IMR-90 (cell line): ENCODE measurements around the gene CLCN4. TPM values are rescaled to one million over a fixed set of nuclear protein-coding genes. Genes with fewer than 3 reads are reported as not detected.

Source experiments
- ATAC-seq: fragments of 200-7000 bp; cut with Tn5 transposase; 2 replicates; pipeline ENCODE4 v1.9.1; 2020; ENCODE audit warnings: low read depth, mild to moderate bottlenecking, moderate library complexity
- BruUV-seq: library from RNA; stranded (reverse); fragments of 400-500 nt; replicated peaks from 2 replicates; lab custom pipeline; 2021; lab: Mats Ljungman, UMichigan
- CTCF ChIA-PET: fragments of 300-600 bp; formaldehyde crosslinking; extraction: SDS; loops from one replicate; lab custom pipeline; 2021; ENCODE audit warnings: antibody characterized with exemption; lab: Yijun Ruan, JAX
- POLR2A ChIA-PET: fragments of 300-600 bp; sonication (Branson Sonifier 250); formaldehyde crosslinking; loops from one replicate; lab custom pipeline; 2022; ENCODE audit warnings: antibody characterized with exemption; ENCODE audit not compliant: unreplicated experiment; lab: Charles Lee
- DNase-seq: peaks from one replicate; pipeline ENCODE4 v3.0.0; 2013
- H2AFZ ChIP-seq: replicated peaks from 2 replicates; pipeline ENCODE3; 2013; ENCODE audit warnings: low read length, mild to moderate bottlenecking; ENCODE audit not compliant: poor library complexity
- H2AK5ac ChIP-seq: 2 replicates; pipeline ENCODE4 v1.6.1; 2013; ENCODE audit warnings: low read depth, low read length, inconsistent platforms
- H2AK9ac ChIP-seq: replicated peaks from 2 replicates; pipeline ENCODE3; 2013; ENCODE audit warnings: mild to moderate bottlenecking, low read depth, low read length, moderate library complexity; ENCODE audit not compliant: poor library complexity
- H2BK120ac ChIP-seq: 2 replicates; pipeline ENCODE4 v1.6.1; 2013; ENCODE audit warnings: low read depth, low read length, inconsistent platforms
- H2BK15ac ChIP-seq: 3 replicates; pipeline ENCODE4 v1.6.1; 2013; ENCODE audit warnings: low read depth, low read length, inconsistent platforms
- H2BK20ac ChIP-seq: 2 replicates; pipeline ENCODE4 v1.6.1; 2013; ENCODE audit warnings: low read depth, mild to moderate bottlenecking, inconsistent platforms, low read length, moderate library complexity
- H2BK5ac ChIP-seq: 2 replicates; pipeline ENCODE4 v1.6.1; 2013; ENCODE audit warnings: mild to moderate bottlenecking, low read depth, low read length, inconsistent platforms; ENCODE audit not compliant: poor library complexity, severe bottlenecking
- H3K14ac ChIP-seq: replicated peaks from 2 replicates; pipeline ENCODE4 v1.6.1; 2013; ENCODE audit warnings: low read depth, low read length, inconsistent platforms
- H3K18ac ChIP-seq: 2 replicates; pipeline ENCODE4 v1.6.1; 2013; ENCODE audit warnings: low read depth, low read length, control low read depth
- H3K23ac ChIP-seq: 2 replicates; pipeline ENCODE4 v1.6.1; 2013; ENCODE audit warnings: low read depth, low read length, inconsistent platforms
- H3K27ac ChIP-seq: 2 replicates; pipeline ENCODE4 v1.5.1; 2013; ENCODE audit warnings: mild to moderate bottlenecking, control low read depth, low read length; ENCODE audit not compliant: insufficient read depth
- H3K27me3 ChIP-seq: 2 replicates; pipeline ENCODE4 v1.6.1; 2013; ENCODE audit warnings: low read length; ENCODE audit not compliant: control insufficient read depth, insufficient read depth
- H3K36me3 ChIP-seq: 2 replicates; pipeline ENCODE4 v1.6.1; 2013; ENCODE audit warnings: low read length, mixed read lengths; ENCODE audit not compliant: control insufficient read depth, insufficient read depth
- H3K4ac ChIP-seq: 2 replicates; pipeline ENCODE4 v1.6.1; 2013; ENCODE audit warnings: low read depth, low read length, inconsistent platforms
- H3K4me1 ChIP-seq: 2 replicates; pipeline ENCODE4 v1.6.1; 2013; ENCODE audit warnings: low read length, mixed read lengths; ENCODE audit not compliant: control insufficient read depth, insufficient read depth
- H3K4me2 ChIP-seq: 2 replicates; pipeline ENCODE4 v1.6.1; 2013; ENCODE audit warnings: low read depth, mild to moderate bottlenecking, control low read depth, low read length, moderate library complexity
- H3K4me3 ChIP-seq: 2 replicates; pipeline ENCODE4 v1.5.1; 2013; ENCODE audit warnings: low read depth, mild to moderate bottlenecking, control low read depth, low read length, moderate library complexity; ENCODE audit not compliant: insufficient read depth
- H3K56ac ChIP-seq: 2 replicates; pipeline ENCODE4 v1.6.1; 2013; ENCODE audit warnings: low read length, inconsistent platforms; ENCODE audit not compliant: insufficient read depth; ENCODE audit errors: extremely low read depth
- H3K79me1 ChIP-seq, 2 experiments: 2 replicates each; pipeline ENCODE4 v1.6.1; 2013; ENCODE audit warnings: low read length in 2 of 2, inconsistent platforms in 1 of 2, low read depth in 1 of 2
- H3K9ac ChIP-seq: 2 replicates; pipeline ENCODE4 v1.6.1; 2013; ENCODE audit warnings: low read depth, low read length, control low read depth
- H3K9me1 ChIP-seq: 2 replicates; pipeline ENCODE4 v1.6.1; 2013; ENCODE audit warnings: low read length, inconsistent platforms; ENCODE audit not compliant: insufficient read depth
- H3K9me3 ChIP-seq: 2 replicates; pipeline ENCODE4 v1.6.1; 2013; ENCODE audit warnings: low read length; ENCODE audit not compliant: control insufficient read depth, insufficient read depth
- H4K20me1 ChIP-seq: 2 replicates; pipeline ENCODE4 v1.6.1; 2013; ENCODE audit warnings: low read length, inconsistent platforms; ENCODE audit not compliant: insufficient read depth
- H4K5ac ChIP-seq: 2 replicates; pipeline ENCODE4 v1.6.1; 2013; ENCODE audit warnings: mild to moderate bottlenecking, low read depth, low read length, control low read depth
- H4K8ac ChIP-seq, 2 experiments: 2 replicates each; pipeline ENCODE4 v1.6.1; 2013; ENCODE audit warnings: low read depth in 2 of 2, low read length in 2 of 2, control low read depth in 1 of 2, inconsistent platforms in 1 of 2
- H4K91ac ChIP-seq: 2 replicates; pipeline ENCODE4 v1.6.1; 2013; ENCODE audit warnings: low read depth, low read length, inconsistent platforms; ENCODE audit not compliant: insufficient read depth
- CEBPB ChIP-seq: IDR thresholded peaks from 2 replicates; pipeline ENCODE4 v1.6.1; 2012; ENCODE audit warnings: low read depth, low read length, improper control_type of control experiment
- CHD1 ChIP-seq: IDR thresholded peaks from 2 replicates; pipeline ENCODE4 v1.6.1; 2012; ENCODE audit warnings: low read depth, low read length, improper control_type of control experiment
- FOS ChIP-seq: fragments of 150-350 bp; IDR thresholded peaks from 2 replicates; pipeline ENCODE4 v1.6.1; 2016; ENCODE audit warnings: low read depth, low read length
- MAFK ChIP-seq: IDR thresholded peaks from 2 replicates; pipeline ENCODE4 v1.6.1; 2012; ENCODE audit warnings: low read depth, low read length, improper control_type of control experiment
- RFX5 ChIP-seq: IDR thresholded peaks from 2 replicates; pipeline ENCODE4 v1.8.0; 2012; ENCODE audit warnings: low read depth, mild to moderate bottlenecking, low read length, moderate library complexity
- WGBS, 2 experiments: methylation state at CpG; one replicate each; pipeline versions ENCODE4 v1.1.5 to v1.1.7; 2013; ENCODE audit warnings: missing lambda C conversion rate in 2 of 2; ENCODE audit not compliant: insufficient read length in 1 of 2; ENCODE audit errors: extremely low coverage in 2 of 2; 5-methylcytosine and 5-hydroxymethylcytosine counted together
- dilution Hi-C: fragments of 300-500 bp; cut with HindIII; formaldehyde crosslinking; loops from one replicate; pipeline ENCODE4 v1.14.3; 2018; ENCODE audit warnings: low sequenced_read_pairs; ENCODE audit not compliant: unreplicated experiment
- in situ Hi-C: fragments of 300-500 bp; cut with MboI; formaldehyde crosslinking; loops from 3 replicates; pipeline ENCODE4 v1.14.3; 2019; ENCODE audit warnings: low sequenced_read_pairs, inconsistent platforms, mixed read lengths
- intact Hi-C: fragments of 100-400 bp; cut with micrococcal nuclease; formaldehyde crosslinking; loops from 2 replicates; pipeline ENCODE4 v1.10.0; 2022
- polyA plus RNA-seq, 3 experiments: library from polyadenylated mRNA; depleted of rRNA; stranded (reverse); fragments of >200 nt; gene quantifications; 2 replicates each; pipeline ENCODE4 v1.2.3, GENCODE V29; 2012; ENCODE audit warnings: low replicate concordance in 1 of 3
- total RNA-seq: library from RNA; depleted of rRNA; stranded (reverse); fragments of >200 nt; gene quantifications from 2 replicates; pipeline ENCODE4 v1.2.3, GENCODE V29; 2012

The CLCN4 gene
- total and polyA plus RNA-seq, 2 of the 4 experiments (the other 2 are of a cell fraction): 2.2 to 4.5 TPM

DNA sequence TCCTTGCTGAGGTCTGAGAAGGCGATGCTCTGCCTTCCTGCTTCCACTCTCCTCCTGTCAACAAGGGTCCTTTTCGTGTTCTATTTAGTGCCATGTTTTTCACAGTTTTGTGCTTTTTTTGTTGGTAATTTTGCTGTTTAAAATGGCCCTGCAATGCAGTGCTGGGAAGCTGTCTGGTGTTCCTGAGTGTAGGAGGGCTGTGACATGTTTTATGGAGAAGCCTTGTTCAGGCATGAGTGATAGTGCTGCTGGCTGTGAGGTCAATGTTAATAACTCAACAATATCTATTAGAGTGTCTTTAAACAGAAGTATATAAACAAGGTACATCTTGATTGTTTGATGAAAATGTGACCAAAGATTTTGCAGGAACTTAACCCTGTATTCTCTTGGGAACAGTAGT, 27.6 kb downstream of the CLCN4 start:
- no peak overlapping the region for H3K4me3 ChIP-seq
- intact Hi-C loops (no loop called here), dilution Hi-C loops (loop anchor here (25.0 kb wide), 1 partner anchor 953 kb away; no protein-coding TSS in a partner anchor), in situ Hi-C loops (loop anchor here (10.0 to 25.0 kb wide), 2 partner anchors 1340 to 1578 kb away; partner anchors contain the start of gene MSL3)
- no peaks in the 10 kb centered on the region for H3K9me3 ChIP-seq
- no CpG with 5 or more reads among the region's 2 CpGs for WGBS, 2 experiments
- H3K56ac ChIP-seq: no peak overlapping the region
- H4K8ac ChIP-seq: no peak overlapping the region
- ChIA-PET CTCF (no interaction called here), POLR2A (no interaction called here)
- H2AFZ ChIP-seq: no peak overlapping the region
- ATAC-seq: no peak
- no peaks in the 10 kb centered on the region for H3K9me1 ChIP-seq
- no peaks in the 10 kb centered on the region for H3K4me1 ChIP-seq
- H3K27me3 ChIP-seq: no peaks in the 10 kb centered on the region
- H3K4ac ChIP-seq: no peak overlapping the region
- H3K23ac ChIP-seq: no peak overlapping the region
- no peak overlapping the region for H3K18ac ChIP-seq
- no peak overlapping the region for H2AK9ac ChIP-seq
- no TSS peak for BruUV-seq
- no peak overlapping the region for H2BK5ac ChIP-seq
- no peak overlapping the region for H3K4me2 ChIP-seq
- H3K9ac ChIP-seq: no peak overlapping the region
- no peak overlapping the region for H4K91ac ChIP-seq
- no peaks in the 10 kb centered on the region for H3K79me1 ChIP-seq
- DNase-seq: no peak
- no peak overlapping the region for H2BK20ac ChIP-seq
- H2AK5ac ChIP-seq: no peak overlapping the region
- H2BK120ac ChIP-seq: no peak overlapping the region
- no peaks in the 10 kb centered on the region for H4K20me1 ChIP-seq
- no peak overlapping the region for H3K14ac ChIP-seq
- no peak overlapping the region for H2BK15ac ChIP-seq
- H4K5ac ChIP-seq: no peak overlapping the region
- no peak overlapping the region for H3K27ac ChIP-seq
- TF ChIP-seq CHD1 (no peak), FOS (no peak), CEBPB (no peak), RFX5 (no peak), MAFK (no peak)
- no peaks in the 10 kb centered on the region for H3K36me3 ChIP-seq
